ENCODE measurements around the gene ALK. TPM values are rescaled to one million over a fixed set of nuclear protein-coding genes. Genes with fewer than 3 reads are reported as not detected.

The ALK gene
- total RNA-seq, 1 experiment from 2014 or later, result not detected

DNA sequence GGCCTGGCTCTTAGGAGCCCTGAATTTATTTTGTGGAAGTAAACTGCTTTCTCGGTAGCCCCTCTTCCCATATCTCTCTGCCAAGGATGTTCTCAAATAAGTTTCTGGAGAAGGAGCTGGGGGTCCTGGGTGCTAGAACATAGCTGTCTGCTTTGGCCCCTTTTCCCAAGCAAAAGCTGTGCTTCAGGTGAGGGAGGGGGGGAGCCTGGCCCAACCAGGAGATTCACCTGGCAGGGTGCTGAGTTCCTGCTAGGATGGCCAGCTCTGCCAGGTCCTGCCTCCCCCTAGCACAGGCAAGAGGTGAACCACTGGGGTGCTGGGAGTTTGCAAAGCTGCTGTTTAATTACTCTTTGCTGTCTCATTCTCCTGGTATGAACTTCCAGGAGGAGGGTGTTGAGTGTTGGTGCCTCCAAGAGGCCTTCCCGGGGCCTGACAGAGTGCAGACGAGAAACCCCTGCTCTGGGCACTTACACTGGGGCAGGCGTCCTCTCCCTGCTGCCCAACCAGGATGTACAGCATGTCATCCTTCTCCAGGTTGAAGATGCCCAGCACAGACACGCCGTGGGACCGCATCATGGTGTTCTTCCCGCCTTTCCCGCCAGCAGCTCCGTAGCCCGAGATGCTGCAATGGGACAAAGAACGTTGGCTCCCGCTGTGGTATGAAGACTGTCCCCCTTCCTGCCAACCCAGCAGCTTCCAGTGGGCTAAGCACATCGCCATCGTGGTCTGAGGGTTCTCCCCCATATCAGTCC, 682.0 kb downstream of the ALK start:
- no CpG with 5 or more reads among the region's 15 CpGs for WGBS (ENCODE audit: extremely low coverage, insufficient read length, low lambda C conversion rate)
- H3K4ac ChIP-seq (ENCODE audit: low read depth, low read length), result no peak overlapping the region
- no peak overlapping the region for H3K9ac ChIP-seq (ENCODE audit: extremely low read depth, insufficient read length, low read length)
- TF ChIP-seq CTCF (conservative IDR thresholded peaks at IDR 0.05), result no peak
- no peak overlapping the region for H2BK120ac ChIP-seq (ENCODE audit: low read depth, low read length, poor library complexity, severe bottlenecking)
- Mint-ChIP-seq H3K4me1 (peaks cover 0 to 2% of the 10 kb centered on the region in 2 experiments; a peak in 3 of 4 replicates), H3K9me3 (no peaks in the 10 kb centered on the region; a peak in 1 of 5 replicates), H3K27ac (no peak overlapping the region), H3K4me3 (no peak overlapping the region), H3K36me3 (ENCODE audit: insufficient read depth in 1 of 3, low read depth in 3 of 3) (no peaks in the 10 kb centered on the region), H3K27me3 (ENCODE audit: low read depth) (peaks cover 9% of the 10 kb centered on the region)
- H4K5ac ChIP-seq (ENCODE audit: insufficient read length, low read depth, low read length), result no peak overlapping the region
- no peaks in the 10 kb centered on the region for H3K4me1 ChIP-seq (ENCODE audit: insufficient read depth, low read length)
- H3K56ac ChIP-seq (ENCODE audit: insufficient read length, low read depth, low read length), result no peak overlapping the region
- no peak overlapping the region for H2AFZ ChIP-seq (ENCODE audit: low read length)
- no peak overlapping the region for H2BK5ac ChIP-seq (ENCODE audit: insufficient read length, low read length)
- H3K27me3 ChIP-seq (ENCODE audit: insufficient read depth, low read length), result no peaks in the 10 kb centered on the region
- no peak overlapping the region for H4K8ac ChIP-seq (replicated peaks; ENCODE audit: insufficient read length, low read depth, low read length)
- DNase-seq, result no peak
- H2BK15ac ChIP-seq (ENCODE audit: low read depth, low read length), result no peak overlapping the region
- no peak overlapping the region for H3K4me2 ChIP-seq (ENCODE audit: insufficient read depth, insufficient read length, low read length)
- H3K79me1 ChIP-seq (ENCODE audit: insufficient read depth, low read depth, low read length, poor library complexity, severe bottlenecking), result no peaks in the 10 kb centered on the region
- no peak overlapping the region for H3K14ac ChIP-seq (ENCODE audit: insufficient read depth, low read length)
- no peak overlapping the region for H4K91ac ChIP-seq (ENCODE audit: insufficient read length, low read depth, low read length)
- H4K20me1 ChIP-seq (ENCODE audit: control insufficient read depth, insufficient read depth, insufficient read length), result no peaks in the 10 kb centered on the region
- no peak overlapping the region for H2BK20ac ChIP-seq (ENCODE audit: low read depth, low read length, poor library complexity, severe bottlenecking)
- H3K79me2 ChIP-seq (ENCODE audit: insufficient read depth, low read length), result no peaks in the 10 kb centered on the region
- no peak overlapping the region for H3K23ac ChIP-seq (ENCODE audit: insufficient read length, low read depth, low read length)
- H3K27ac ChIP-seq (ENCODE audit: insufficient read length, low read depth, low read length), result no peak overlapping the region
- no peak overlapping the region for H3T11ph ChIP-seq (ENCODE audit: low read length)
- H3K9me3 ChIP-seq (ENCODE audit: control insufficient read depth, low read depth, low read length), result no peaks in the 10 kb centered on the region
- no peak overlapping the region for H2AK5ac ChIP-seq (ENCODE audit: insufficient read length, low read length)
- no peak overlapping the region for H3K18ac ChIP-seq (ENCODE audit: insufficient read length, low read depth, low read length)
- H3K23me2 ChIP-seq (ENCODE audit: insufficient read length, low read depth, low read length, poor library complexity, severe bottlenecking), result peaks cover 4% of the 10 kb centered on the region
- H2BK12ac ChIP-seq (ENCODE audit: insufficient read length, low read depth, low read length), result no peak overlapping the region
